WERI-Rb-1 (cell line): ENCODE measurements around the gene PDZRN3.
A peak's percentile ranks its signal among the peaks of the same experiment; 100 is the strongest.

ENCODE experiments used
- DNase-seq: peaks from one replicate; pipeline ENCODE4 v3.0.0-alpha.2; 2020
- H3K27ac ChIP-seq: fragments of 250-450 bp; sonication (Bioruptor Pico); 2 replicates; pipeline ENCODE4 v1.5.1; 2020; ENCODE audit warnings: mild to moderate bottlenecking, moderate library complexity
- H3K27me3 ChIP-seq: fragments of 250-450 bp; sonication (Bioruptor Pico); 2 replicates; pipeline ENCODE4 v1.5.1; 2021; ENCODE audit warnings: mild to moderate bottlenecking, low read depth, moderate library complexity; ENCODE audit not compliant: insufficient read depth, severe bottlenecking
- H3K36me3 ChIP-seq: fragments of 250-450 bp; sonication (Bioruptor Pico); 2 replicates; pipeline ENCODE4 v1.5.1; 2020; ENCODE audit warnings: mild to moderate bottlenecking, moderate library complexity
- H3K4me3 ChIP-seq: 2 replicates; pipeline ENCODE4 v1.5.1; 2011; ENCODE audit warnings: low read depth, mild to moderate bottlenecking, control low read depth, low read length
- H3K9me3 ChIP-seq: fragments of 250-450 bp; sonication (Bioruptor Pico); 2 replicates; pipeline ENCODE4 v1.5.1; 2021; ENCODE audit warnings: mild to moderate bottlenecking, moderate library complexity; ENCODE audit not compliant: severe bottlenecking
- CTCF ChIP-seq: IDR thresholded peaks from 2 replicates; pipeline ENCODE4 v1.5.1; 2011; ENCODE audit warnings: low read depth, mild to moderate bottlenecking, control low read depth, inconsistent platforms, low read length

PDZRN3 gene

GRCh38 chr3:73523661-73524060 is 101.1 kb downstream of the PDZRN3 start:
- H3K9me3 ChIP-seq = peaks cover 8% of the 10 kb centered on the region
- no peaks in the 10 kb centered on the region for H3K36me3 ChIP-seq
- no peaks in the 10 kb centered on the region for H3K27me3 ChIP-seq
- no peak overlapping the region for H3K27ac ChIP-seq
- TF ChIP-seq CTCF = no peak
- no peak overlapping the region for H3K4me3 ChIP-seq
- no peak for DNase-seq

GRCh38 chr3:73521734-73522336 is 102.9 kb downstream of the PDZRN3 start:
- H3K36me3 ChIP-seq = no peaks in the 10 kb centered on the region
- no peak for DNase-seq
- no peak for TF ChIP-seq CTCF
- H3K4me3 ChIP-seq = no peak overlapping the region
- no peaks in the 10 kb centered on the region for H3K27me3 ChIP-seq
- no peak overlapping the region for H3K27ac ChIP-seq
- peaks cover 8% of the 10 kb centered on the region for H3K9me3 ChIP-seq

- peak; percentile 81 for DNase-seq
- Histone ChIP-seq H3K27me3 (no peaks in the 10 kb centered on the region), H3K27ac (peak overlapping the region; percentile 23), H3K36me3 (no peaks in the 10 kb centered on the region), H3K4me3 (no peak overlapping the region), H3K9me3 (peaks cover 8% of the 10 kb centered on the region)
- TF ChIP-seq CTCF = no peak
Observed at GRCh38 chr3:73520931-73521461, 103.7 kb downstream of the PDZRN3 start.

- Histone ChIP-seq H3K4me3 (no peak overlapping the region), H3K36me3 (no peaks in the 10 kb centered on the region), H3K27ac (no peak overlapping the region), H3K27me3 (no peaks in the 10 kb centered on the region), H3K9me3 (no peaks in the 10 kb centered on the region)
- no peak for DNase-seq
- no peak for TF ChIP-seq CTCF
Observed at GRCh38 chr3:73516631-73517030, 108.1 kb downstream of the PDZRN3 start.

- Histone ChIP-seq H3K4me3 (no peak overlapping the region), H3K36me3 (no peaks in the 10 kb centered on the region), H3K27ac (no peak overlapping the region), H3K27me3 (no peaks in the 10 kb centered on the region), H3K9me3 (no peaks in the 10 kb centered on the region)
- DNase-seq = no peak
- no peak for TF ChIP-seq CTCF
Observed at GRCh38 chr3:73513260-73513659, 111.5 kb downstream of the PDZRN3 start.
